Liver (tissue), 9 donors: ENCODE data around the gene SPRYD3. TPM values are rescaled to one million over a fixed set of nuclear protein-coding genes. Genes with fewer than 3 reads are reported as not detected.
A peak's percentile ranks its signal among the peaks of the same experiment; 100 is the strongest.

ENCODE experiments used
- DNase-seq: peaks from one replicate; pipeline ENCODE4 v3.0.0-alpha.2; 2017; ENCODE audit warnings: low spot score
- H3K27ac ChIP-seq, 2 donors: one replicate each; pipeline ENCODE4 v1.7.0; 2013; ENCODE audit warnings: inconsistent platforms in 2 of 2, low read length in 2 of 2, control low read depth in 1 of 2, low read depth in 1 of 2, mild to moderate bottlenecking in 1 of 2
- H3K27me3 ChIP-seq, 4 donors: one replicate each; pipeline versions ENCODE4 v1.6.1 to v1.7.0; 2013; ENCODE audit warnings: low read length in 3 of 4, inconsistent platforms in 1 of 4, mild to moderate bottlenecking in 1 of 4, moderate library complexity in 1 of 4; ENCODE audit not compliant: control insufficient read depth in 4 of 4, insufficient read depth in 4 of 4
- H3K36me3 ChIP-seq, 4 donors: one replicate each; pipeline versions ENCODE4 v1.6.1 to v1.7.0; 2013; ENCODE audit warnings: low read length in 3 of 4, mild to moderate bottlenecking in 3 of 4, low read depth in 1 of 4, moderate library complexity in 1 of 4; ENCODE audit not compliant: control insufficient read depth in 4 of 4, insufficient read depth in 3 of 4
- H3K4me1 ChIP-seq, 4 donors: one replicate each; pipeline versions ENCODE4 v1.6.1 to v1.7.0; 2013; ENCODE audit warnings: low read length in 3 of 4, mild to moderate bottlenecking in 3 of 4, moderate library complexity in 1 of 4; ENCODE audit not compliant: control insufficient read depth in 4 of 4, insufficient read depth in 4 of 4
- H3K4me3 ChIP-seq, 3 donors: one replicate each; pipeline versions ENCODE4 v1.6.1 to v1.7.0; 2013; ENCODE audit warnings: low read length in 3 of 3, control low read depth in 1 of 3, low read depth in 1 of 3, mild to moderate bottlenecking in 1 of 3
- H3K9ac ChIP-seq, 2 donors: one replicate each; pipeline ENCODE4 v1.7.0; 2013; ENCODE audit warnings: low read length in 2 of 2, mild to moderate bottlenecking in 2 of 2, moderate library complexity in 2 of 2, control low read depth in 1 of 2, low read depth in 1 of 2
- H3K9me3 ChIP-seq, 4 donors: one replicate each; pipeline versions ENCODE4 v1.6.1 to v1.7.0; 2013; ENCODE audit warnings: low read length in 3 of 4; ENCODE audit not compliant: control insufficient read depth in 4 of 4
- ATF3 ChIP-seq: IDR thresholded peaks from 2 replicates; pipeline ENCODE4 v1.6.1; 2016; ENCODE audit warnings: antibody characterized with exemption
- CTCF ChIP-seq: fragments of 150-350 bp; IDR thresholded peaks from 2 replicates; pipeline ENCODE4 v1.5.1; 2017; ENCODE audit warnings: improper control_type of control experiment, low read depth, low read length; ENCODE audit not compliant: missing input control
- EGR1 ChIP-seq, 2 donors: IDR thresholded peaks; 2 replicates each; pipeline ENCODE4 v1.6.1; 2016 to 2018; ENCODE audit warnings: antibody characterized with exemption in 2 of 2, low read depth in 2 of 2
- FOXA1 ChIP-seq: IDR thresholded peaks from 2 replicates; pipeline ENCODE4 v1.6.1; 2016; ENCODE audit warnings: antibody characterized with exemption
- FOXA2 ChIP-seq: IDR thresholded peaks from 2 replicates; pipeline ENCODE4 v1.6.1; 2016; ENCODE audit warnings: antibody characterized with exemption
- GABPA ChIP-seq, 2 donors: IDR thresholded peaks in 1 of 2; conservative IDR thresholded peaks in 1 of 2; 2 replicates each; pipeline ENCODE4 v1.6.1; 2016; ENCODE audit warnings: antibody characterized with exemption in 2 of 2, mild to moderate bottlenecking in 1 of 2, moderate library complexity in 1 of 2
- HNF4A ChIP-seq, 2 donors: conservative IDR thresholded peaks; 2 replicates each; pipeline ENCODE4 v1.6.1; 2016; ENCODE audit warnings: antibody characterized with exemption in 2 of 2, mild to moderate bottlenecking in 2 of 2
- HNF4G ChIP-seq: IDR thresholded peaks from 2 replicates; pipeline ENCODE4 v1.6.1; 2016; ENCODE audit warnings: antibody characterized with exemption
- JUND ChIP-seq, 2 donors: IDR thresholded peaks; 2 replicates each; pipeline ENCODE4 v1.6.1; 2016; ENCODE audit warnings: antibody characterized with exemption in 2 of 2
- MAX ChIP-seq: IDR thresholded peaks from 2 replicates; pipeline ENCODE4 v1.6.1; 2016; ENCODE audit warnings: antibody characterized with exemption
- NR2F2 ChIP-seq: IDR thresholded peaks from 2 replicates; pipeline ENCODE4 v1.6.1; 2016; ENCODE audit warnings: antibody characterized with exemption
- RAD21 ChIP-seq, 2 donors: IDR thresholded peaks; 2 replicates each; pipeline ENCODE4 v1.6.1; 2016; ENCODE audit warnings: antibody characterized with exemption in 2 of 2, mild to moderate bottlenecking in 2 of 2
- REST ChIP-seq: IDR thresholded peaks from 2 replicates; pipeline ENCODE4 v1.6.1; 2016; ENCODE audit warnings: antibody characterized with exemption, mild to moderate bottlenecking
- RXRA ChIP-seq, 2 donors: IDR thresholded peaks; 2 replicates each; pipeline ENCODE4 v1.6.1; 2017 to 2018; ENCODE audit warnings: antibody characterized with exemption in 2 of 2, mild to moderate bottlenecking in 1 of 2
- SP1 ChIP-seq: IDR thresholded peaks from 2 replicates; pipeline ENCODE4 v1.6.1; 2018; ENCODE audit warnings: antibody characterized with exemption, mild to moderate bottlenecking
- TAF1 ChIP-seq: conservative IDR thresholded peaks from 2 replicates; pipeline ENCODE4 v1.6.1; 2016; ENCODE audit warnings: antibody characterized with exemption, mild to moderate bottlenecking
- YY1 ChIP-seq: IDR thresholded peaks from 2 replicates; pipeline ENCODE4 v1.6.1; 2016; ENCODE audit warnings: antibody characterized with exemption, mild to moderate bottlenecking
- ZBTB33 ChIP-seq: IDR thresholded peaks from 2 replicates; pipeline ENCODE4 v1.6.1; 2016; ENCODE audit warnings: antibody characterized with exemption
- WGBS: extraction: QIAGEN DNeasy Blood & Tissue Kit; methylation state at CpG from one replicate; pipeline ENCODE4 v1.1.7; 2013; 5-methylcytosine and 5-hydroxymethylcytosine counted together
- polyA plus RNA-seq, 2 donors: library from polyadenylated mRNA; stranded (reverse) in 1 of 2; unstranded in 1 of 2; fragments of 200-250 nt in 1 of 2; fragments of >200 nt in 1 of 2; fragmentation: Nextera tagmentation in 1 of 2; extraction: Ambion mirVana in 1 of 2; gene quantifications; one replicate each; pipeline versions ENCODE4 v1.2.1 to v1.2.3, GENCODE V29; 2013 to 2015
- total RNA-seq, 2 donors: library from RNA; depleted of rRNA; stranded (reverse); fragments of >200 nt; gene quantifications; one replicate each; pipeline ENCODE4 v1.2.3, GENCODE V29; 2014
- donor health status: healthy.
- donor health status: healthy.
- donor health status: healthy.
- donor health status: healthy.
- donor health status: healthy.

The SPRYD3 gene
- total and polyA plus RNA-seq, 4 donors = 6.0 to 20.3 (median 13.3) TPM

GRCh38 chr12:53048033-53048779 is 31.0 kb downstream of the SPRYD3 start:
- no peaks in the 10 kb centered on the region for H3K27me3 ChIP-seq
- peak overlapping the region; percentile 22 to 94 (median 80) for H3K4me3 ChIP-seq
- no peaks in the 10 kb centered on the region for H3K9me3 ChIP-seq
- DNase-seq = peak; percentile 34
- H3K27ac ChIP-seq = peak overlapping the region; percentile 94 to 98
- 17% methylated on average over 10 of the region's 10 CpGs for WGBS
- H3K36me3 ChIP-seq = no peaks in the 10 kb centered on the region
- peak overlapping the region; percentile 61 to 68 for H3K9ac ChIP-seq
- peaks cover 15 to 59% (median 44%) of the 10 kb centered on the region in 4 donors for H3K4me1 ChIP-seq
- TF ChIP-seq HNF4A (conservative IDR thresholded peaks at IDR 0.05) = peak; percentile 13 to 29
- TF ChIP-seq MAX = peak; percentile 38
- TF ChIP-seq SP1 = peak; percentile 6
- TF ChIP-seq ATF3 = no peak
- TF ChIP-seq HNF4G = no peak
- TF ChIP-seq NR2F2 = no peak
- TF ChIP-seq EGR1 (IDR thresholded peaks at IDR 0.05; ENCODE audit: low read depth in 2 of 2) = no peak
- TF ChIP-seq ZBTB33 = no peak
- TF ChIP-seq RAD21 (IDR thresholded peaks at IDR 0.05) = peak; percentile 36 to 39
- TF ChIP-seq YY1 = no peak
- TF ChIP-seq REST = no peak
- TF ChIP-seq JUND (IDR thresholded peaks at IDR 0.05) = no peak
- no peak for TF ChIP-seq TAF1
- TF ChIP-seq GABPA (IDR thresholded peaks at IDR 0.05 in 1 of 2, conservative IDR thresholded peaks at IDR 0.05 in 1 of 2) = no peak
- TF ChIP-seq FOXA1 = no peak
- TF ChIP-seq FOXA2 = no peak
- no peak for TF ChIP-seq CTCF
- no peak for TF ChIP-seq RXRA (IDR thresholded peaks at IDR 0.05)
